HepG2 (cell line): ENCODE measurements around the gene PARP3. TPM values are rescaled to one million over a fixed set of nuclear protein-coding genes. Genes with fewer than 3 reads are reported as not detected.

ENCODE experiments used
- ATAC-seq: fragments of 200-7000 bp; cut with Tn5 transposase; 3 replicates; pipeline ENCODE4 v1.9.1; 2020; ENCODE audit warnings: mild to moderate bottlenecking, moderate library complexity
- BruUV-seq: library from RNA; stranded (reverse); fragments of 400-500 nt; replicated peaks from 2 replicates; lab custom pipeline; 2021; lab: Mats Ljungman, UMichigan
- CTCF ChIA-PET: fragments of 300-600 bp; formaldehyde crosslinking; extraction: SDS; loops from one replicate; lab custom pipeline; 2021; ENCODE audit warnings: low total read pairs, inconsistent platforms, low intra/inter-chr PET ratio; lab: Yijun Ruan, JAX
- POLR2A ChIA-PET: fragments of 350-600 bp; sonication (Branson Sonifier 250); formaldehyde crosslinking; loops from one replicate; lab custom pipeline; 2020; ENCODE audit warnings: antibody characterized with exemption, inconsistent platforms; lab: Yijun Ruan, JAX
- DNase-seq: peaks from one replicate; pipeline ENCODE4 v3.0.0-alpha.2; 2015; ENCODE audit warnings: low spot score
- FAIRE-seq: peaks from 3 replicates; lab custom pipeline; 2011; peaks lifted over from hg19 to GRCh38; lab: Jason Lieb, UNC
- H2AFZ ChIP-seq: one replicate; pipeline ENCODE4 v1.6.1; 2011; ENCODE audit warnings: low read length, inconsistent platforms
- H3K27ac ChIP-seq: fragments of 300-600 bp; 3 replicates; pipeline ENCODE4 v1.8.0; 2011; ENCODE audit warnings: mixed run types, mild to moderate bottlenecking, mixed read lengths, low read length, inconsistent platforms; ENCODE audit not compliant: insufficient read depth; ENCODE audit errors: extremely low read length
- H3K27me3 ChIP-seq, 2 experiments: fragments of 200-600 bp in 1 of 2; 2 replicates in 1 of 2; 3 replicates in 1 of 2; pipeline versions ENCODE4 v1.6.0 to v1.8.0; 2011; ENCODE audit warnings: low read length in 2 of 2, mild to moderate bottlenecking in 2 of 2, moderate library complexity in 2 of 2, inconsistent platforms in 1 of 2; ENCODE audit not compliant: insufficient read depth in 2 of 2, control insufficient read depth in 1 of 2
- H3K36me3 ChIP-seq, 2 experiments: fragments of 200-600 bp in 1 of 2; replicated peaks in 1 of 2; 2 replicates in 1 of 2; 3 replicates in 1 of 2; pipeline versions ENCODE4 v1.5.1 to v1.8.0; 2011; ENCODE audit warnings: low read length in 2 of 2, inconsistent platforms in 1 of 2; ENCODE audit not compliant: insufficient read depth in 2 of 2, control insufficient read depth in 1 of 2
- H3K4me1 ChIP-seq: 2 replicates; pipeline ENCODE4 v1.5.1; 2012; ENCODE audit warnings: low read length, inconsistent platforms; ENCODE audit not compliant: insufficient read depth
- H3K4me2 ChIP-seq: 2 replicates; pipeline ENCODE4 v1.6.0; 2011; ENCODE audit warnings: low read depth, low read length, inconsistent platforms
- H3K4me3 ChIP-seq, 3 experiments: fragments of 200-600 bp in 1 of 3; sonication (generic), shearing (Covaris generic) in 1 of 3; replicated peaks in 1 of 3; 2 replicates each; pipeline ENCODE4 v1.5.1; 2011 to 2016; ENCODE audit warnings: low read length in 3 of 3, inconsistent platforms in 2 of 3, low read depth in 2 of 3, mild to moderate bottlenecking in 2 of 3, control low read depth in 1 of 3, mixed read lengths in 1 of 3; ENCODE audit not compliant: insufficient read depth in 1 of 3
- H3K79me2 ChIP-seq: one replicate; pipeline ENCODE4 v1.6.1; 2011; ENCODE audit warnings: low read length, inconsistent platforms; ENCODE audit not compliant: insufficient read depth
- H3K9ac ChIP-seq: 2 replicates; pipeline ENCODE4 v1.6.0; 2011; ENCODE audit warnings: mild to moderate bottlenecking, low read depth, low read length, inconsistent platforms; ENCODE audit not compliant: insufficient read depth
- H3K9me3 ChIP-seq: 2 replicates; pipeline ENCODE4 v1.5.1; 2012; ENCODE audit warnings: mild to moderate bottlenecking, low read length
- H4K20me1 ChIP-seq: 2 replicates; pipeline ENCODE4 v1.6.0; 2011; ENCODE audit warnings: inconsistent platforms, mild to moderate bottlenecking, low read length, moderate library complexity; ENCODE audit not compliant: insufficient read depth
- DMAP1 ChIP-seq: IDR thresholded peaks from 2 replicates; pipeline ENCODE4 v1.6.1; 2016
- FOXK1 ChIP-seq: sonication (generic); formaldehyde crosslinking; IDR thresholded peaks from 2 replicates; pipeline ENCODE4 v1.4.0; 2020; ENCODE audit warnings: low read depth, missing genetic modification reagents, borderline replicate concordance
- IRF1 ChIP-seq: sonication (generic); formaldehyde crosslinking; IDR thresholded peaks from 2 replicates; pipeline ENCODE4 v1.4.0; 2020; ENCODE audit warnings: low read depth, mild to moderate bottlenecking, missing genetic modification reagents
- KDM5B ChIP-seq: sonication (generic); formaldehyde crosslinking; IDR thresholded peaks from 2 replicates; pipeline ENCODE4 v1.4.0; 2020; ENCODE audit warnings: missing genetic modification reagents, mild to moderate bottlenecking, borderline replicate concordance
- KLF11 ChIP-seq: IDR thresholded peaks from 2 replicates; pipeline ENCODE4 v1.6.1; 2016; ENCODE audit warnings: missing compliant biosample characterization
- MIER2 ChIP-seq: IDR thresholded peaks from 2 replicates; pipeline ENCODE4 v1.6.1; 2016; ENCODE audit warnings: missing biosample characterization, missing genetic modification reagents
- PTBP1 ChIP-seq: fragments of 200-400 bp; formaldehyde crosslinking; IDR thresholded peaks from 2 replicates; pipeline ENCODE4 v1.6.1; 2018; ENCODE audit warnings: low read length, low read depth; ENCODE audit not compliant: poor library complexity, severe bottlenecking
- SMARCC2 ChIP-seq: fragments of 450-650 bp; IDR thresholded peaks from 2 replicates; pipeline ENCODE4 v1.6.1; 2017; ENCODE audit warnings: antibody characterized with exemption, mild to moderate bottlenecking
- SOX6 ChIP-seq, 2 experiments: fragments of 450-650 bp in 1 of 2; sonication (generic) in 1 of 2; formaldehyde crosslinking in 1 of 2; IDR thresholded peaks; 2 replicates each; pipeline versions ENCODE4 v1.4.0 to v1.6.1; 2017 to 2020; ENCODE audit warnings: antibody characterized with exemption in 1 of 2, mild to moderate bottlenecking in 1 of 2, missing genetic modification reagents in 1 of 2
- THRA ChIP-seq: sonication (generic); formaldehyde crosslinking; IDR thresholded peaks from 2 replicates; pipeline ENCODE4 v1.4.0; 2020; ENCODE audit warnings: missing genetic modification reagents, borderline replicate concordance
- ZEB1 ChIP-seq: IDR thresholded peaks from 2 replicates; pipeline ENCODE4 v1.6.1; 2012; ENCODE audit warnings: mild to moderate bottlenecking, low read depth, inconsistent platforms; ENCODE audit not compliant: insufficient replicate concordance
- ZNF10 ChIP-seq: sonication (generic); formaldehyde crosslinking; IDR thresholded peaks from 2 replicates; pipeline ENCODE4 v1.4.0; 2020; ENCODE audit warnings: mild to moderate bottlenecking, low read depth, missing genetic modification reagents, borderline replicate concordance
- ZNF691 ChIP-seq: sonication (generic); formaldehyde crosslinking; IDR thresholded peaks from 2 replicates; pipeline ENCODE4 v1.4.0; 2020; ENCODE audit warnings: missing genetic modification reagents, low read depth, mild to moderate bottlenecking, borderline replicate concordance
- ZNF83 ChIP-seq: sonication (generic); formaldehyde crosslinking; IDR thresholded peaks from 2 replicates; pipeline ENCODE4 v1.4.0; 2020; ENCODE audit warnings: missing genetic modification reagents, mild to moderate bottlenecking, borderline replicate concordance
- WGBS: methylation state at CpG from one replicate; pipeline ENCODE4 v1.1.6; 2017; ENCODE audit warnings: low lambda C conversion rate; 5-methylcytosine and 5-hydroxymethylcytosine counted together
- in situ Hi-C: cut with HindIII; loops from 2 replicates; pipeline ENCODE4 v1.10.0; 2017; ENCODE audit warnings: low pct_unique_long_range_greater_than_20kb; ENCODE audit not compliant: extremely low pct_ligation_motif_present
- intact Hi-C: fragments of 100-400 bp; cut with micrococcal nuclease; formaldehyde crosslinking; loops from one replicate; pipeline ENCODE4 v1.10.0; 2022; ENCODE audit not compliant: unreplicated experiment
- polyA plus RNA-seq, 8 experiments: library from polyadenylated mRNA; depleted of rRNA in 3 of 8; stranded (reverse) in 7 of 8; unstranded in 1 of 8; fragments of >200 nt; fragmentation: Illumina TruSeq in 4 of 8; extraction: Trizol in 4 of 8; gene quantifications; 2 replicates each; pipeline versions ENCODE4 v1.2.1 to v1.2.3, GENCODE V29; 2011 to 2016; ENCODE audit warnings: low read depth in 4 of 8, missing spikeins in 1 of 8, mixed read lengths in 1 of 8; ENCODE audit not compliant: insufficient read depth in 1 of 8
- total RNA-seq, 5 experiments: library from RNA; depleted of rRNA; stranded (reverse); fragments of >200 nt; fragmentation: Illumina TruSeq; extraction: Trizol; gene quantifications; 2 replicates each; pipeline ENCODE4 v1.2.3, GENCODE V29; 2016; ENCODE audit warnings: low read depth in 1 of 5

The PARP3 gene
- total and polyA plus RNA-seq, 2 of the 13 experiments (the other 11 are each of a cell fraction or from before 2014, with no cell fraction given), result 11.2 to 21.5 TPM

- FAIRE-seq (no peak), ATAC-seq (no peak), DNase-seq (no peak)
- ChIA-PET CTCF (no interaction called here), POLR2A (interaction anchor here (1.4 to 1.6 kb wide), 2 partner anchors 35 to 69 kb away, joined by 3 to 4 read pairs; partner anchors contain the start of gene PARP3)
- H3K27me3 ChIP-seq, result no peaks in the 10 kb centered on the region; a peak in 1 of 5 replicates
- H3K36me3 ChIP-seq, result no peaks in the 10 kb centered on the region; a peak in 1 of 5 replicates
- intact Hi-C loops, result no loop called here
- H3K4me3 ChIP-seq, result no peak overlapping the region
- H3K4me2 ChIP-seq, result no peak overlapping the region
- BruUV-seq, result no TSS peak
- H3K4me1 ChIP-seq, result peaks cover 32% of the 10 kb centered on the region
- H3K9me3 ChIP-seq, result no peaks in the 10 kb centered on the region
- H3K79me2 ChIP-seq, result peaks cover 9% of the 10 kb centered on the region
- H3K9ac ChIP-seq, result no peak overlapping the region
- H4K20me1 ChIP-seq, result no peaks in the 10 kb centered on the region
- in situ Hi-C loops, result no loop called here
- TF ChIP-seq KLF11 (CRISPR knock-in tag), result no peak
- TF ChIP-seq ZNF10 (CRISPR knock-in tag), result no peak
- TF ChIP-seq ZNF83 (CRISPR knock-in tag), result no peak
- no peak for TF ChIP-seq ZNF691 (CRISPR knock-in tag)
- TF ChIP-seq ZEB1, result no peak
- no peak for TF ChIP-seq THRA (CRISPR knock-in tag)
- no peak for TF ChIP-seq FOXK1 (CRISPR knock-in tag)
- no peak for TF ChIP-seq MIER2 (CRISPR knock-in tag)
- no peak for TF ChIP-seq IRF1 (CRISPR knock-in tag)
- TF ChIP-seq KDM5B, result no peak
- no peak for TF ChIP-seq DMAP1 (CRISPR knock-in tag)
- no peak for TF ChIP-seq PTBP1
- no peak for TF ChIP-seq SMARCC2
- TF ChIP-seq SOX6 (IDR thresholded peaks at IDR 0.05), result no peak
- TF ChIP-seq SOX6 (CRISPR knock-in tag; IDR thresholded peaks at IDR 0.05), result no peak
- no peak overlapping the region for H2AFZ ChIP-seq
- no peak overlapping the region for H3K27ac ChIP-seq
- WGBS, result 100% methylated on average over 1 of the region's 4 CpGs
Observed at GRCh38 chr3:51978143-51978502, 36.0 kb downstream of the PARP3 start.
